ENCODE data around the gene TLE1.
"Not testable (repeated sequence)": the region's sequence is repeated elsewhere in the genome, so short reads cannot be mapped to it uniquely, and the experiment has no call there.

The TLE1 gene

DNA sequence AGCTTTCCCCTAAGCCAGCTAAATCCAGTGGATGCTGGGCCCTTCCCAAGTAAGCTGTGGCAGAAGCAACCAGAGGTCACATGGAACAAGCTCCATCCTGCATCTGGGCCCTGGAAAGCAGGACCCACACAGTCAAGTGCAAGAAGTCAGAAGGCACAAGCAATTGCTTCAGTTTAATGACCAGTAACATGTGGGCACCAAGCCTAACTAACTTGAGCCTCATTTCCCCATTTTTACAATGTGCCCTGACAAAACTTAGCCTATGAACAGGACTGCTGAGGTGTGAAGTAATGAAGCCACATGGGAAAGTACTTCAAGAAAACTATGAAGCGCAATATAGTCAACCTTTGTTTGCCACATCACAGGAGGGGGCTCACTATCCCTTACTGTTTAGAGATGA lies 90.5 kb downstream of the TLE1 start:
- DNase-seq: no peak

- DNase-seq: no peak
Measured at GRCh38 chr9:81598123-81598497, 91.2 kb downstream of the TLE1 start.

GRCh38 chr9:81597419-81598122 lies 91.8 kb downstream of the TLE1 start:
- DNase-seq: no peak

- DNase-seq: no peak
Measured at GRCh38 chr9:81596679-81597418, 92.5 kb downstream of the TLE1 start.

DNA sequence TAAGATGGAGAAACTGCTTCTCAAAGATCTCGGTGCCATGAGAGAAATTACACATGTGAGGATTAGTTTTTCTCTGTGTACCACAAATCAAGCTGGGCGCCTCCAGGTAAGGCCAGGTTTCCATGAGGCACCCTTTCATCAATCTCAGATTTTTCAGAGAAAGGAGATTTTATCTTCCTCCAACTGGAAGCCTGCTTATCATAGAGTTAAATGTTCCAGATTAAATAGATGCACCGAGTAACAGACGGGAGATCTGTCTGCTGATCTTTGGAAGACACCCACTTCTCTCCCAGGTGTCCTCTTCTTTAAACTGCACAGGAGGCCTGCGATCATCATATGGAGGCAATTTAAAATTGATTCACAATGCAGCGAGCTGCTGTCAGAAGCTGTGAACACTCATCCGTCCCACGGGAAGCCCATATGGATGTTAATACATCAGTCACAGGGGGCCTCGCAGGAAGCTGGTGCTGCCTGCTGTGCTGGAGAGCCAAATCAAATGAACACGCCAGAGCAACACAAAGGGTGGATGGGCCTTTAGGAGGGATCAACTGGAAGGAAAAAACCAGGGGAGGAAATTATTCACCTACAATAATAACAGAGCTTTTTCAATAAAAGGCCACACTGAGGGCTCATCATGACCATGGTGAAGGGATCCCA lies 93.3 kb downstream of the TLE1 start:
- no peak for DNase-seq

GRCh38 chr9:81595293-81595692 lies 94.1 kb downstream of the TLE1 start:
- DNase-seq: not testable (repeated sequence)

DNA sequence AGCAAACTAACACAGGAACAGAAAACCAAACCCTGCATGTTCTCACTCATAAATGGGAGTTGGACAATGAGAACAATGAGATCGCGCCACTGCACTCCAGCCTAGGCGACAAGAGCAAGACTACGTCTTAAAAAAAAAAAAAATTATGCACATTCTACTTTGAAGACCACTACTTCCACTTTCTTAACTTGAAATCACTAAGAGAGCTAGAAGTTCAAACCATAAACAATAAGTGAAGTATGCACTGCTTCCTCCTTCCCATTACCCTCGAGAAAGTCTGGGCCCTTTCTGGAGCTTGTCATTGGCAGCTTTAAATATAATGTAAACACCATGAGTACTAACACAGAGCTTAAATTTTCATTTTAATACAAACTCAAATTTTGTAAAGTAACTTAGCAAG lies 94.9 kb downstream of the TLE1 start:
- no peak for DNase-seq

GRCh38 chr9:81592887-81593266 lies 96.5 kb downstream of the TLE1 start:
- no peak for DNase-seq

GRCh38 chr9:81591791-81592190 lies 97.6 kb downstream of the TLE1 start:
- no peak for DNase-seq

- DNase-seq: peak; percentile 14
Measured at GRCh38 chr9:81590688-81591087, 98.7 kb downstream of the TLE1 start.

DNA sequence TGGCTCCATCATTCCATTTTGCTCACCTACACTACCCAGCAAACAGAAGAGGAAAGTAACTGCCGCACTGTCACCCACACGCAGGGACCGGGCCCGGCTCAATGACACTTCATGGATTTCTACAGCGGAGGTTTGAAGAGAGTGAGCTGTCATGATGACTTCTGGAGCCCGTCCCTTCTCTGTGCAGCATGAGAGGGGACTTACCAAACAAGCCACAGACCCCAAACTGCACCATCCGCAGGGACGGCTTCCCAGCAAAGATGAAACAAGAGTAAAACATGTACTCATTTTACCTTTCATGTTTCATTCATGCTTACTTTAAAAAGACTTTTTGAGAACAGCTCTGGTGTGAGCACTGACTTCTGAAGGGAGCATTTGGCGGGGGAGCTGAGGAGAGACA lies 99.5 kb downstream of the TLE1 start:
- no peak for DNase-seq

DNA sequence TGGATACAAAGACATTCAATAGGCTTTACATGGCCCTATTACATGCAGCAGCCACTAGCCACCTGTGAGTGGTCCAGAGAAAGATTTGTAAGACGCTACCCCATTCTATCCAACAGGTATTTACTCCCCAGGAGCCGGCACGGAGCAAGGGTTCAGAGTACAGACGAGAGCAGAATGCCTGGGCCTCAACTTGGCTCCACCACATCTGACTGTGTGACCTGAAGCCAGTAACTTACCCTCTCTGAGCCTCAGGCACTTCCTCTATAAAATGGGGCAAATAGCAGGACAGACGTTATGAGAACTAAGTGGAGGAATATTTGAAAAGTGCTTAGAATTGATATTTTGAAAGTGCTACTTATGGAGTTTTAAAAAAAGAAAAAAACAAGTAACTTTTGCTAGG lies 100.0 kb downstream of the TLE1 start:
- no peak for DNase-seq

- DNase-seq: no peak
Measured at GRCh38 chr9:81588148-81588871, 101.0 kb downstream of the TLE1 start.

GRCh38 chr9:81586786-81587185 lies 102.6 kb downstream of the TLE1 start:
- DNase-seq: no peak

DNA sequence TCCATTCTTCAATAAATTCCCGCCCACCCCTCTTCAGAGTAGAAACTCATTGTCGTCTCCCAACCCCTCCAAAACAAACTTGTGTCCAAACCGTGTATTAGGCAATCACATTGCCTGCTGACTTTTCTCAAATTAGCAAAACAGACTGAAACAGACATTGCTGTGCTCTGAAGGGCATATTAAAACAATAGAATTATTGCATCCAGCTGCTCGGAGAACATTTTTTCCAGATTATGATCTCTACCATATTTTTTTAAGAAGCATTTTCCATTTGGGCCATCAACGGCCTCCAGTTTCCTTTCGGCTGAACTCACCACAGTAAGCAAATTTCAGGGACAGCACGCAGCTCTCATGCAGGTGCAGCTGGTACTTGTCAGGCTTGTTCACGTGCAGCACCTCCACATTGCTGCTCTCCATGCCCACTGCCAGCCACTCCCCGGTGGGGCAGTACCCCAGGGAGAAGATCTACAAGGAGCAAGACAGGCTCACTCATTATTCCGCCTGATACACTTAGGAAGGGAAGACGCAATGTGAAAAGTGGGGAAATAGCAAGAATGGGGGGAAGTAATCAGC lies 104.1 kb downstream of the TLE1 start:
- DNase-seq: no peak

GRCh38 chr9:81584099-81584498 lies 105.2 kb downstream of the TLE1 start:
- no peak for DNase-seq

DNA sequence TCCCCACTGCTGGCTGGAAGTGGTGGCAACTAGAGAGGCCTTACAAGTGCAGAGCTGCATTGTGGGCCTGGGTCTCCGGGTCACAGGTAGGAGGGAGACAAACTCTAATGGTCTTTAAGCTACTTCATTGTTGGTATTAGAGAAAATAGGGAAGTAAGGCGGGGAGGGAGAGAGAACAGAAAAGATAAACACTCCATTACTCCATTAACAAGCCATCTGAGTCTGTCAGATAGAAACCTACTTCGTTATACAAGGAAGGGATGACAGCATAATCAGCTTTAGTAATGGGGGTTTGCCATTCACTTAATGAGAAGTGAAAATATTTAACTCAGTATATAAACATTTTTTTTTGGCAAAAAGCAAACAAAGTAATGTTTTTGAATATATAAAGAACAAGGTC lies 107.4 kb downstream of the TLE1 start:
- DNase-seq: no peak

DNA sequence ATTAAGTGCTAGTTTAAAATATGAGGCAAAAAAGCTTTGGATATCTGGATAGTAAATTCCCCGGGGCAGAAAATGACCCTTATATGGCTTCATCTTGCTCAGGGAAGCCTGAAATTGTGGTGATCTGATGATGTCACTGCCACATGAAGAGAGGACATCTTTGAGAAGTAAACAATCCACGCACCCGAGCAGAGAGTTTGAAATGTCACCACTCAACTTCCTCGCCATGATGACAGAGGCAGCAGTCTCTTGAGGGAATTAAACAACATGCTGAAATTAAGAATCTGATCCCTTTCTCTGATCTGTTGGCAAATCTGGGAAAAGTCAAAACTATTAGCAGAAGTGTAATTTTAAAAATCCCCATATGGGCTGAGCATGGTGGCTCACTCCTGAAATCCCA lies 110.0 kb downstream of the TLE1 start:
- no peak for DNase-seq

DNA sequence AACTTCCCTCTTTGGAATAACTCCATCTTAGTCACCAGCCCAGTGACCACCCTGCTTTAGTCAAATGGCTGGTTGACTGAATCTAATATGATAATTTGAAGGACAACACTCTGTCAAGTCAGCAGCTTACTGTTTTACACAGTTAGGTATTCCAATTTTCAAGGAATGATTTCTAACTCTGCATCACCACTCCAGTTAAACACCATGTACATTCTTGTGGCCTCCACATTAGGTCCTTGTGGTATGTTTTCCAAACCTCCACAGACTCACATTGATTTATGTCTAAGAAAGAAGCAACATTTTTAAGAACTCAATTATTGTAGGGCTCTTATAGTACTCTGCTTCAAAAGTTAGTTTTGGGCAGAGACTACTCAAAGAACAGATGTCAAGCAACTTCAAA lies 110.7 kb downstream of the TLE1 start:
- no peak for DNase-seq

DNA sequence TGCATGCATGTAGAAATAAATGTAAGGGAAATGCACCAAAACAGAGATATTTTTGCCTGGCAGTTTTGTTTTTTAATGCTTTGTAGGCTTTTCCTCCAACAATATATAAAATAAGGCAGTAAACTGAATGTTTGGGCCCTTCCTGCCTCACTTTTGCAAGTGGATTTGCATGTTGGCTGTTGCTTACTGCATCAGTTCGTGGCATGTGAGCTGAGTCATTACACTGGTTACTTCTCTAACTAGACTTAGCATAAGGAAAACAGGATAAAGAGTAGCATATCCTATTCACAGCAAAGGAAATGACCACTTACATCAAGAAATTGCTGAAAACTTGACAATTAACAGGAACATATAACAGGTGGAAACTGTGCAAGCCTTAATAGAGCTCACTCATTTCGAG lies 113.4 kb downstream of the TLE1 start:
- no peak for DNase-seq

DNA sequence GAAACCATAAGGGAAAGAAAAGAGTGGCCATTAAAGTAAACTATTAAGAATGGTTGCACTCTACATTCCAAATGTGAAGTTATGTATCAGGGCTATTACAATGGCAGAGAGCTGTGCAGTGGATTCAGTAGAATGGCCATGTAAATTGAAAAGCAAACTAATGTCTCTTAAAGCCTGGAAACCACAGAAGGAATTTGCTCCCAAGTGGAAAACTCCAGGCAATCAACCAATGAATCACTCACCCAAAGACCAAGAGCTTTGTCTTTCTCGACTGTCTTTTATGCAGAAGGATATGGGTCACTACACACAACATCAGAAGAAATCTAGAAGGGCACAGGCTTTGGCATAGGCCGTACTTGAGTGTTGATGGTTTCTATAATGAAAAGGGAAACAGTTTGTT lies 114.9 kb downstream of the TLE1 start:
- DNase-seq: no peak

- DNase-seq: no peak
Measured at GRCh38 chr9:81573415-81574321, 115.7 kb downstream of the TLE1 start.

All from NCI-H1436 treated with DMSO at 0.1 percent for 48 hours (cell line).